ENCODE measurements around the gene IPMK.

The IPMK gene

DNA sequence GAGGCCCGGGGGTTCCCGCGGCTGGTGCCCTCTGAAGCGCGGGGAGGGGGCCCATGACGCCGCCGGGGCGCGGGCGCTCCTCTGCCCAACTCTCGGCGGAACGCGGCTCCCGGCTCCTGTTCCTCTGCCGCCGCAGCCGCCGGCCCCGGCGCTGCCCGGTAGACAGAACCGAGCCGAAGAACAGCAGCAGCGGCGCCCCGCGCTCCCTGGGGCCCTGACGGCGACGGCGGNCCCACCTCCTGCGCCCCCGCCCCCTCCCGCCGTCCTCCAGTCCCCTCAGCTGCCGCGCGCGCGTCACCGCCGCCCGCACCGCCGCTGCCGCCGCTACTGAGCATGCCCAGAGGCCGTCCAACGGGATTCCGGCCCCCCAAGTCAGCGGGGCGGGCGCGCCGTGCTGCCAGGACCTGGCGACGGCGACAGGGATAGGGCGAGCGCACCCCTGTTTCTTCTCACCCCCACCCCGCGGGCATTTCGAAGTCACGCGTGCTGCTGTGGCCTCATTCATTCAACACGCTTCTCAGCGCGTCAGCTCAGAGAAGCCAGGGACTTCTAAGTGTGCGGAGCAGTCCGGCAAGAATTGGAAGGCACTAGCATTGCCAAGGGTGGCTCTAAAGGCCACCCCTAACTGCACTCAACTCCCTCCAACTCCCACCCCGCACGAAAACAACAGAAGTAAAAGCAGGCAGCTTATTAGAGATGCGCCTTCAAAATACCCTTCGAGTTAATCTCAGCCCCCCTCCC, at the start of gene IPMK:
Gene IPMK (minus strand): TSS at position 182 of the 741 bp plus-strand sequence. CDS start 283 bp downstream, outside the sequence.
- DNase-seq (ENCODE audit: low read depth in 2 of 2, low spot score in 1 of 2), result peak; percentile 78 to 86

DNA sequence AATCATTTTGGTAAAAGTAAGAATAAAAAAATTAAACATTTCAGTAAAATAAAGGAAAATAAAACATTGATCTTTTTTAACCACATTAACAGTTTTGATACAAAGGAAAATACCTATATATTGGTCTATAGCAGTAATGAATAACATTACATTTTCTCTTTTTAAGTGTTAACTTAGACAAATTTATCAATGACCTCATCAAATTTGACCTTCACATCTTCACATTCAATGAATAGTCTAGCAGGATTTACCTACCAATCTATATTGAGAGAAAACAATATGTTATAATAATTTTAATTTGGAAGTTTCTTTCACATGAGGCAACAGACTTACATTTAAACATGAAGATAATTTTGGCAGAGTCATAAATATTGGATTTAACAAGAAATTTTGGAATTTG, 49.2 kb upstream of the IPMK start:
- DNase-seq (ENCODE audit: low read depth in 2 of 2, low spot score in 1 of 2), result no peak

DNA sequence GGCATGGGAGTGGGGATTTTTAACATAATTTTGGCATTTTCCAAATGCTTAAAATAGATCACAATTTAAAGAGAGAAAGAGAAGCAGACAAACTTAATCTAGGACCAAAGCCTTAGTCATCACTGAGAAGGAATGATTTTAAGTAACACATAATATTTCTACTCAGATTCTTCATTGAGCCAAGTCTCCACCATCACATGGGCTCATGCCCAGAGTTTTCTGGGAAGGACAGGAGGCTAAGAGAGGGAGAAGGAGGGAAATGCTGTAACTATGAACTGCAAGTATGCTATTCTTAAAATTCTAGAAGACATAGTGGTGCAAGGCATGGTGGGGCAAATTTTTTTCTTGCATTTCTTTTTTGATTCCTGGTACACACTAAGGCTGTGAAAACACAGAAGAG, 43.3 kb upstream of the IPMK start:
- no peak for DNase-seq (ENCODE audit: low read depth in 2 of 2, low spot score in 1 of 2)

DNA sequence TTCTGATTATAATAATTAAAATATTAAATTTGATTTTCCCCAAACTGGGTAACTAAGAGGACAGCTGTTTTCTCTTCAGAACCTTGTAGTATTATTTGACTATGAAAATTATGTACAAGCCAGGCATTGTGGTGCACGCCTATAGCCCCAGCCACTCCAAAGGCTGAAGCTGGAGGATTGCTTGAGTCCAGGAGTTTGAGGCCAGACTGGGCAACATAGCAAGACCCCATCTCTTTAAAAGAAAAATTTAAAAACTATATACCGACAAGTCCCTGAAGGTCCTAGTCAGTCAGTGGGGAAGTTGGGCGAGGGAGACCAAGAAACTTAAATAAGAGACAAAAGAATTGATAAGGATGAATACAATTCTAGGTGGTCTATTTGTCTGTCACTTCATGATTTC, 40.0 kb upstream of the IPMK start:
- no peak for DNase-seq (ENCODE audit: low read depth in 2 of 2, low spot score in 1 of 2)

DNA sequence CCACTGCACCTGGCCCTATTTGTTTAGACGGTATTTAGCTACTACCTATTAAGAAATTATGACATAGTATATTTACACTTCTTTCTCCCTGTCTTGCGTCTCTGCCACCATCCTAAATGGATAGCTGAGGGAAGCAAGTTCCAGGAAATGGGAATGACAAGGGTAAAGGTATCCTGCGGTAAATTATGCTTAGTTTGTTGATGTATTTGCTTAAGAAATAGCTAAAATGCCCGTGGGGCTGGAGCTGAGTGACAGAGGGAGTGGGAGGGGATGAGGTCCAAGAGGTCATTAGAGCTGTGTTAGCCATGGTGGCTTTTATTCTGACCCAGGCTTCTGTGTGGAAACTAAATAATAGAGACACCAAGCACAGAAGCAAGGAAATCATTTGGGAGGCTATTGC, 38.1 kb upstream of the IPMK start:
- DNase-seq (ENCODE audit: low read depth in 2 of 2, low spot score in 1 of 2), result no peak

DNA sequence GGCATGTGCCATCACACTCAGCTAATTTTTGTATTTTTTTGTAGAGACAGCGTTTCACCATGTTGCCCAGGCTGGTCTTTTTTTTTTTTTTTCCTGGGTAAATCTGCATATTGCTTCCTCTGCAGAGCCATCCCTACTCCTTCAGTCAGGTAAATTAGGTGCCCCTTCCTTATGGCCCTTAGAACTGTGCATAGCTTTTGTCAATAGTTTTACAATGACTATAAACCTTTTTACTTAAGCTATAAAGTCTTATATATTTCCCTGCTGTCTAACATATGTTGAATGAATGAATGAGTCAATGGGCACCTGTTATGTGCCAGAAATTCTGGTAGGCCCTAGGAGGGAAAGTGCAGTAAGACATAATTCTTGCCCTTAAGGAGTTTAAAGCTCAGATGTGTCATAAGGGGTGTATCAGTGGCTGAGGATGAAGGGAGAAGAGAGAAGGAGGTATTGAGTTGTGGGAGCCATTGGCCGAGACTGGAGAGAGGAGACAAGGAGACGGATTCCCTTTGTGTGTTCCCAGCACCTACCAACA, 36.5 kb upstream of the IPMK start:
- DNase-seq (ENCODE audit: low read depth in 2 of 2, low spot score in 1 of 2), result no peak

DNA sequence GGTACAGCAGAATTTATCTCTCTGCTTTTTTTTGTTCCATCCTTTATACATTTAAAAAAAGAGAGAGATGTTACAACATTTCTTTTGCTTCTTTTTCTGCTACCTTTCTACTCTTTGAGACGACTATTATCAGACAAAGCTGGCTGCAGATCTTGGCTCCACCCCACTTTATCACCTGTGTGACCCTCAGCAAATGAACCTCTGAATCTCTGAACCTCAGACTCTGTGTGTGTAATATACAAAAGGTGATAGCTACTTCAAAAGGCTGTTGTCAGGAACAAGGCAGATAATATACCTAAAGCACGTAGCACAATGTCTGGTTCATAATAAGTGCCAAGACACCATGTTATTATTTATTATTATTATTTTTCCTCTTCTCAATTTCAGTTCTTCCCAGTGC, 34.6 kb upstream of the IPMK start:
- no peak for DNase-seq (ENCODE audit: low read depth in 2 of 2, low spot score in 1 of 2)

DNA sequence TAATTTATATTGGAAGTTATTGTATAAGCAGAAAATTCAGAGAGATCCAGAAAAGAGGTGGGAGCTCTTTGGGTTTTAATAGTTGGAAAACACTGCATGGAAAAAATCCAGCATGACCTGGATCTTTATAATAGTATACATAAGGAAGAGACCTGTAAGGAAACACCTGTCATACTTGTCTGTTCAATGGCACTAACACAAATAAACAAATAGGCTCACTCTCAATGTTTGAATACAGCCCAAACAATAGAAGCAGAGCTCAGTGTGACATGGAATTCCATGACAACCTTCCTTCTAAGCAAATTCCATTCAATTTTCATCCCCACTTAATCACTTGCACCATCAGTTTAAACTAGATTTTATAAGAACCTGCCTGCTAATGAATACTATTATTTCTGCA, 33.0 kb upstream of the IPMK start:
- DNase-seq (ENCODE audit: low read depth in 2 of 2, low spot score in 1 of 2), result no peak

DNA sequence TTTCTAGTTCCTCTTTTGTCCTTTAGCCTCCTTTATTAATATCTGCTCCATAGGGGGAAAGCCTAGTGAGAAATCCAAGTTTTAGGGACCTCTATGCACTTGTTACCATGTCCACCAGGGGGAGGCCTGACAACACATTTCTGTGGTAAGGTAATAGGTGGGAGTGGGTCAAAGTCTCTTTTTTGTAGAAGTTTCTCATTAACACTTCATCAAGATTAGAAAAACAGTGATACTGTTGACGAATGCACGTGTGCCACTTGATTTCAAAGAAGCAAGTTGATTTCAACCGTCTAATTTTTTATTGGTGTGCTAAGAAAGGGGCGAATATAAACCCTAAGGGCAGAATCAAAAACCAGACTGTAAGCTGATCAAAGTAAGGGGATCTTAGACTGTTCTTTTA, 31.9 kb upstream of the IPMK start:
- DNase-seq (ENCODE audit: low read depth in 2 of 2, low spot score in 1 of 2), result peak; percentile 14 to 23

DNA sequence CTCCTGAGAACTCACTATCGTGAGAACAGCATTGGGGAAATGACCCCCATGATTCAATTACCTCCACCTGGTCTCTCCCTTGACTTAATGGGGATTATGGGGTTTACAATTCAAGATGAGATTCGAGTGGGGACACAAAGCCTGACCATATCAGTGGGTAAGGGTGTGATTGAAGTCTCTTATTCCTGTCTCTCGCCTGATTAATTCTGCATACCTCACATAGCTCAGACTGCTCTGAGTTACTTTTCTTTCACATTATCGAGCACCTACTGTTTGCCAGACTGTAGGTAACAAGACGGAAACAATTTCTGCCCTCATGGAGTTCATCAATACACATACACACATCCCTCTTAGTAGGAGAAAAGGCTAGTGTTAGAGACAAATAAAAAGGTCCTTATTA, 26.3 kb upstream of the IPMK start:
- no peak for DNase-seq (ENCODE audit: low read depth in 2 of 2, low spot score in 1 of 2)

DNA sequence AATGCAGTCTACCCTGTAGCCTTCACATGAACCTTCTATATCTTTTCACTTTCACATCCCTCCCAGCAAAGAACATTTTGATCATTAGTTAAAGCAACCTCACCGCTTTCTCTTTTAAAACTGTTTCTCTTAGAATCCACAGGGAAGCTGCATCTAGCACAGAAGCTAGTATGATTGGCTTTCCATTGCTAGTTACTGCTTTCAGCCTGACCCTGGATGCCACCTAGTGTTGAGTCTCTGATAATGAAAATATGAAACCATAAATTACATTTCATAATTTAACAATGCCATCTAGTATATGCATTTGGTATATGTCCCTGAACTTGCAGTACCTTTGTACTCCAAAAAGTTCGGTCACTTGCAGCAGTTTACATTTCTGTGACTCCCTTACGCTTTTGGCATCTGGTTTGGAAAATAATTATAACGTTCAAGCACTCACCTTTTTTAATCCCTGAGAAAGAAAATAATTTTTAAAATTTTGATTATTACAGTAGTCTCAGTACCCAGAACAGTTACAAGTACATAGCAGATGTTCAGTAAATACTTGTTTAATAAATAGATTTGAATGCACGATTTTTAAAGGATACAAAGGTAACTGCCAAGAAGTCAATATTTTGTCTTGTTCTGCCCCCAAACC, 24.0 kb upstream of the IPMK start:
- no peak for DNase-seq (ENCODE audit: low read depth in 2 of 2, low spot score in 1 of 2)

DNA sequence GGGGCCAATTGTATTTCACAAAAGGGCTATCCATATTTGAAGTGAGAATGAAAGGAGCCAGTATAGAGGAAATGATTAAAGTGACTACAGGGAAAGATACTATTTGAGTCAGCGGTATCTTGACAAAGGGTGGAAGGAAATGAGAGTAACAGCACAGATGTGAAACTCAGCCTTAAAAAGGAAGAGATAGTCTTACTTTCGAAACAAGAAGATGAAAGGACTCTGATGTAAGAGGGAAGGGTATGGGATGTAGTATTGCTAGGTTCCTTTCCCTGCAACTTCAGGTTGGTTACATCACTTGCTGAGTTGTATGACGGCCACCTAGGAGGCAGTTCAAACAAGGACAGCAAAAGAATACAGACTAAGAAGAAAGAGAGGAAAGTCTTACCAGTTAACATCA, 14.9 kb upstream of the IPMK start:
- no peak for DNase-seq (ENCODE audit: low read depth in 2 of 2, low spot score in 1 of 2)

DNA sequence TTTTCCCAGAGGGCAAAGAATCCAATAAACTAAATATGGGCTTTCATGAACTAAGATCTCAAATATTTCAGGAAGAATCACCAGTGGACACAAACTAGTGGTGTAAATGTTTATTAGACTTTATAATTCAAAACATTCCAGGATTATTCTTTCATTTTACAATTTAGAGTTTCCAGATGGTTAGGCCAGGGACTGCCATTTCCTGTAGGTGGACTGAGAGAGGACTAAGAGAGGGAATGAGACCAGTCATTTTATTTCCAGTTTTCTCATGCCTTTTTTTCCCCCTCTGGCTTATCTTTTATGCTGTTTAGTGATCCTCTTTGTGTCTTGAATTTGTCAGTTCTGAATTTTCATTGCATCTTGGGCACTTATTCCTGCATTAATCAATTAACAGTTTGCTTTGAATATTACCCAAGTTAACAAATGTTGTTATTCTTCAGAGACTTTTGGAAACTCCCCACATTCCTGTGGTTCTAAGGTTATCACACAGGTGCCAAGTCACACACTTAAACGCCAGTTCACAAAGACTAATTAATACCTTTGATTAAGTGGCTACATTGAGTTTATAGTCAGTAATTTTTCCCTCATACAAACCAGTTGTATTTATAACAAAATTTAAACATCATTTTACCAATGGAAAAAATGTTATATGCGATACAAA, 13.5 kb upstream of the IPMK start:
- no peak for DNase-seq (ENCODE audit: low read depth in 2 of 2, low spot score in 1 of 2)

DNA sequence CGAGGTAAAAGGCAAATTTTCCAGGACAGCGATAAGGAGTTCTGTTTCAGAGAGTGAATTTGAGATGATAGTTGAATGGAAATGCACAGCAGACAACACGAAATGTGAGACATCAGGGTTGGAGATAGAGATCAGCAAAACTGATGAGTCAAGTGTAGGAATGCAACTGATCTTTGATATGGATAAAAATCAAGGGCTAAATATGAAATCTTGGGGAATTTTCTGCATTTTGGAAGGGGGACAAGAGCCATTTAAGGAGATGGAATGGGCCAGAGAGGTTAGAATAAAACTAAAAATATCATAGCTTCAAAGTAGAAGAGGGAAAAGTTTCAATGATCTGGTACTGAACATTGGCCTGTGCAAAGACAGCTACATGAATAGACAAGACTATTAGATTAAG, 12.8 kb upstream of the IPMK start:
- no peak for DNase-seq (ENCODE audit: low read depth in 2 of 2, low spot score in 1 of 2)

DNA sequence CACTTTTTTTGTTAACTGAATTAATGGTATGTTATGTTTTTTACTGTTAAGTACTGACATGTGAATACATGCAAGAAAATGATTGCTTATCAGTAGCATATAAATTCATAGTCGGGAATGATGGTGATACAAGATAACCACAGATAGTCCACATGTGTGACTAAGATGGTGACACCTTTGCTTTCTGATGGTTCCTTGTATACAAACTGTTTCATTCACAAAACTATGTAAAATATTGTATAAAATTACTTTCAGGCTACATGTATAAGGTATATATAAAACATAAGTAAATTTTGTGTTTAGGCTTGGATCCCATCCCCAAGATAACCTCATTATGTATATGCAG, 11.2 kb upstream of the IPMK start:
- no peak for DNase-seq (ENCODE audit: low read depth in 2 of 2, low spot score in 1 of 2)

DNA sequence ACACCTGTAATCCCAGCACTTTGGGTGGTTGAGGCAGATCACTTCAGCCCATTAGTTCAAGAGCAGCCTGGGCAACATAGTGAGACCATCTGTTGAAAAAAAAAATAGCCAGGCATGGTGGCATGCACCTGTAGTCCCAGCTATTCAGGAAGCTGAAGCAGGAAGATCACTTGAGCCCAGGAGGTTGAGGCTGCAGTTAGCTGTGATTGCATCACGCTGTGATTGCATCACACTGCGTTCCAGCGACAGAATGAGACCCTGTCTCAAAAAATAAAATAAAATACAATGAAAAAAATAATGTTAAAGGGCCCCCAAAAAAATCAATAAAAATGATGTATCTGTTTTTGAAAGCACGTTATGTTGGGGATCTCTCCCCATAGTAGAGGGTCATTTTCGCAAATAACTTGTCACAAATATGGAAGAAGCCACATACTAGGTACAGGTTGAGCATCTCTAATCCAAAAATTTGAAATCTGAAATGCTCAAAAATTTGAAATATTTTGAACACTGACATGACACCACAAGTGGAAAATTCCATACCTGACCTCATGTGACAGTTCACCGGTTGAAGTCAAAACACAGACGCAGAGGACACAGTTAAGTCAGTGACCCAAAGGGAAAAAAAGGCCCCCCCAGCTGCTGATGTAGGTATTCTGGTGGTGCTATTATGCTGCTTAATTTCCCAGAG, 10.7 kb upstream of the IPMK start:
- DNase-seq (ENCODE audit: low read depth in 2 of 2, low spot score in 1 of 2), result no peak

DNA sequence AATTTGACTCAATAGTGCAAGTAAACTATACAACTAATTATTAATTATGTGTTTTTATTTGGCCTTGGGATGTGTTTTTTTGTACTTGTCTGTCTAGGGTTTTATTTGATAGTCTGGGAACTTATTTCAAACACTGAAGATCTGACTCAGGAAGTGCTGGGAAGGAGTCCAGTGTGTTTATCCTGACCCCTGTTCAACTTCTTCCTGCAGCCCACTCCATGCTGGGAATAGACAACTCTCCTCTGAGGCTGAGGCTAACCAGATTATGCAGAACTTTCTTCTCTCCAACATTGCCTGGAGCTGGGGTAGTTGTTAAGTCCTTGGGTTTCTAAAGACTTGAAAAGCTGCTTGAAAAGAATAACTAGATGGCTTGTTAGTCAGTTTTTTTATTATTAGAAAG, 8.2 kb upstream of the IPMK start:
- no peak for DNase-seq (ENCODE audit: low read depth in 2 of 2, low spot score in 1 of 2)

DNA sequence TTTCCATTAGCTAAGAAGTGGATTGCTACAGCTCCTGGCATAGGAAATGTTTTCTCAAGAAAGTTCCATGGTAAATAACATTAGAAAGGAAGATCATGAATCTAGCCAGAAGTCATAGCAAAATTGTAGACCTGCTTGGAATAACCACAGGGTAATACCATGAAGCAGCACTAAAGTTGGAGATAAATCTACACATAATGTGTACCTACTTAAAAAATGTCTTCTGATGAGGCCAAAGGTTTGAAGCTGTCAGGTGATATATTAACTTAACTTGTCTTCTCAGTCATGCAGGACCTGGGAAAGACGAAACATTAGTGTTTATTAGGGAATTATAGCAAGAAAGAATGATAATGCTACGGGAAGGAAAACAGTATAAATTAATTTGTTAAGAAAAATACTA, 7.6 kb upstream of the IPMK start:
- no peak for DNase-seq (ENCODE audit: low read depth in 2 of 2, low spot score in 1 of 2)

DNA sequence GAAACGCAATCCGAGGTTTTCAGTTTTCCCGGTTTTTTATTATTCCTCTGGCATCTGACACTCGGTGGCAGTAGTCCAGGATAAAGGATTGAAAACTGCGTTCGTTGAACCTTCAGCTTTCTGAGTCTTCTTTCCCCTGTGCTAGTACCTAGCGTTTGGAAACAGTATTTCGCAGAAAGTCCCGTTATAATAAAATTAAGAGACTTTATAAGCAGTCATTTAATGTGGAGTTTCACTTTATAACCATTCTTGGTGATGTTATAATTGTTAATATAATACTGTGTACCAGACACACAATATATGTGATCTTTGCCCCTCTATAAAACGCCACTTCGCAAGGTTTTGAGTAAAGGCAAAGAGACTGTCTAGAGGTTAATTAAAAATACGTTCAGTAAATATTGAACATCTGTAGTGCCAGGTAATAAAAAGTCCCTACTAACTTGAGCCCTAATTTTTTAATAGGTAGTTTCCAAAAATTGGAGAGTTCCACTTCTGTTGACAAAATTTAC, 2.1 kb upstream of the IPMK start:
- DNase-seq (ENCODE audit: low read depth in 2 of 2, low spot score in 1 of 2), result no peak

DNA sequence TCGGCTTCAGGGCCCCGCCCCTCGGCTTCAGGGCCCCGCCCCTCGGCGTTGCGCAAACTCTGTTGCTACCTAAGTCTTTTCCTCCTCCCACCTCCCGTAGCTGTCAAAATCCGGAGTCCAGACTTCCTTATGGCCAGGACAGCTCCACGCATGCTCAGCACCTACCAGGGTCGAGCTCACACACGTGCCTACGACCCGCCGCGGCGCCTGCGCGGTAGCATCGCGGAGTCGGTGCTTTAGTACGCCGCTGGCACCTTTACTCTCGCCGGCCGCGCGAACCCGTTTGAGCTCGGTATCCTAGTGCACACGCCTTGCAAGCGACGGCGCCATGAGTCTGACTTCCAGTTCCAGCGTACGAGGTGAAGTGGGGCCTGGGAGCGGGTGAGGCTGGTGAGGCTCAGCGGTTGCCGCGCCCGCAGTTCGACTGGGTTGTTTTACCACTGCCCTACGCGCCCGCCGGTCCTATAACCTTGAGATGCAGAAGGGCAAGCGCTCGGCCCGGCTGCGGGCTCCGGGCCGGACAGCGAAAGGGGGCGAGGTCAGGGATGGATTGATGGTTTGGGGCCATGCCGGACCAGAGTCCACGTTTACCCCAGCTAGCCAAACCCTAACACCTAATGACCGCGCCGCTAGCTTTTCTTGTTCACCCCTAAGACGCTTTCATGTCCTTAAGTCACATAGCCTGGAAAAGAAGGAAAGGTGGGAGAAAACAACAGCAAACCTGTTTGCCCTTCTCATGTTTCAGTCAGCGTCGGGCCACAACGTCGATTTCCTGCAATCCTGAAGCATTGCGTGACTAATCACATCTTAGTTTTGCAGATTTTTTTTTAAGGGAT, 1.5 kb upstream of the IPMK start, which contains the start of gene CISD1:
Gene CISD1 (plus strand): TSS at position 217 of the 836 bp plus-strand sequence. CDS start 112 bp downstream, at position 329.
- peak; percentile 85 to 88 for DNase-seq (ENCODE audit: low read depth in 2 of 2, low spot score in 1 of 2)

All from stimulated activated CD8-positive, alpha-beta memory T cell treated with anti-CD3 and anti-CD28 coated beads, Interleukin-4, amount 100 ng/mL, for 4 hours (primary cell).